Measurements from ENCODE around the gene LHX3.

Gene LHX3

DNA sequence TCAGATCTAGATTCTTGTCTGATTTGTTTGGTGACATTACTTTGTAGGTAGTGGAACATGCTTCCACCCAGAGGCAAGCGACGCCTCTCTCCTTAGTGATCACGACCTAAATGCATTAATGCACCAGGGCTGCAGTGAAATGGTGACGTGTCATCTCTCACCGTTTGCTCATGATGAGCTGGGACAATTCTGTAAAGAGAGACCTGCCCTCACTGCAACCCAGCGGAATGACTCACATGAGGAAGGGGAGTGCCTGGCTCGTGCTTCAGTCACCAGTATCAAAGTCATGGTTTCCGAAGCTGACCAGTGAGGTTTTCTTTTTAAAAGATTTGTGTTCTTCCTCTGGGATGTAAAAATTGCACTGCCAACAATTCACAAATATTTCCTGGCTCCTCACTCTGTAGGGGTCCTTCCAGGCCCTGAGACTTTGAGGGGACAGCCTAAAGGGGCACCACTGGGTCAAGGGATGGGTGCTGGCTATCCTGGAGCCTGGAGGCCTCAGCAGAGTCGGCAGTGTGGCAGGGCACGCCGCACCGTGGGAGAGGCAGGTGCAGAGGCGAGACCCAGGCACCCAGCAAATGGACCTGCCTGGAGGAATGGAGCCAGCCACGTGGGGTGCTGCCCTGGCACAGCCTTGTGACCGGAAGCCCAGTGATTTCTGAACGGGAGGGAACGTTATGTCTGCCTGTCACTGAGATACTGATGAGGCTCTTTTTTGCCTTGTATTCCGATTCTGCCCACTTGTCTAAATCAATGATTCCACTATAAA, 23.4 kb upstream of the LHX3 start:
- DNase-seq (ENCODE audit: low read depth, low spot score) = no peak

- no peak for DNase-seq (ENCODE audit: low read depth, low spot score)
Measured at GRCh38 chr9:136226680-136227407, 21.9 kb upstream of the LHX3 start.

GRCh38 chr9:136225748-136226679, 21.1 kb upstream of the LHX3 start:
- DNase-seq (ENCODE audit: low read depth, low spot score) = no peak

- DNase-seq (ENCODE audit: low read depth, low spot score) = no peak
Measured at GRCh38 chr9:136225366-136225747, 20.4 kb upstream of the LHX3 start.

- DNase-seq (ENCODE audit: low read depth, low spot score) = no peak
Measured at GRCh38 chr9:136223871-136224640, 19.1 kb upstream of the LHX3 start.

- DNase-seq (ENCODE audit: low read depth, low spot score) = no peak
Measured at GRCh38 chr9:136222906-136223285, 18.0 kb upstream of the LHX3 start.

- DNase-seq (ENCODE audit: low read depth, low spot score) = no peak
Measured at GRCh38 chr9:136222166-136222905, 17.4 kb upstream of the LHX3 start.

- no peak for DNase-seq (ENCODE audit: low read depth, low spot score)
Measured at GRCh38 chr9:136220017-136220729, 15.2 kb upstream of the LHX3 start.

DNA sequence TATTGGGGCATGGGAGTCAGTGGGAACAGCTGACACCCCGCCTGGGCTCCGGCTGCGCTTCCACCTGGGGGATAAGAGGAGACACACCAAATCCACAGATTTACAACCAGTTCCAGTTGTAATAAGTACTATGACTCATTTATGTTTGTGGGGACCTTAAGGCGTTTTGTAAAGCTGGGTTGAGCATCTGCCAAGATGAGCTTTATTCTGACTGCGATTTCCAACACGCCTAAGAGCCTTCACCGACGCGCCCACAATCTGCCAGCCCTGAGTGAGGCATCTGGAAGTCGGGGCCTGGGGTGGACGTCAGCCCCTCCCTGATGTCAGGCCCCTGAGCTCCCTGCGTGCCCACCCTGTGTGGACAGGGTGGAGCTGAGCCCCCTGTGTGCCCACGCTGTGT, 14.3 kb upstream of the LHX3 start:
- DNase-seq (ENCODE audit: low read depth, low spot score) = no peak

DNA sequence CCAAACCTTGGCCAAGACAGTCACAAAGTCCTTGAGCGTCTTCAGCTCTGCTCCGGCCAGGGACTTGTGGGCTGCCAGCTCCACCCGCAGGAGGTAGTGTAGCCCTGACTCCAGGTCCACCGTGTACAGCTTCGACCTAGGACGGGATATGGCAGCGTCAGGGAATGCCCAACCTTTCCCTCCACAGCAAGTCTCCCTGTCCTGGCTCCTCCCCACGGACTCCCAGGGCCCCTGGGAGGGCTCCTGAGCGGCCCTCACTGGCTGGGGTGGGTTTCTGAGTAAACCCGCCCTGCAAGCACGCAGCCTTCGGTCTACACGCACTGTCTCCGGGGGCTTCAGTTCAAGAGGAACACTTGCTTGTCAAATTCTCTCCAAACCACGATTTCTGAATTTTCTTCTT, 13.7 kb upstream of the LHX3 start:
- no peak for DNase-seq (ENCODE audit: low read depth, low spot score)

DNA sequence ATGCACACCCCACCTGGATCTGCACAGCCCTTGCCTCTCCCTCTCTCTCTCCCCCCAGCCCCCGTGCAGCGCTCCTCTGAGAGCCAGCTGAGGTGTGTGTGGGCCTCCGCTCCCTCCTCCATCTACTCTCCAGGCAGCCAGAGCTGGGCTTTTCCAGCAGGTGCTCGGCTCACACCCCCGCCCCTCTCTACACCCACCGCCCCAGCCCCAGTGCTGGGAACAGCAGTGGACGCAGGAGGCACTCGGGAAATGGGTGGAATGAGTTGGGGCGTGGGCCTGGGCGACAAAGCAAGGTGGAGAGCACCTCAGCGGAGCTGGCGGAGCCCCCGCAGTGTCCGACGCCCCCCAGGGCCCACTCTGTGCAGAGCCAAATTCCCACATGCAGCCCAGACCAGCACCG, 13.3 kb upstream of the LHX3 start:
- DNase-seq (ENCODE audit: low read depth, low spot score) = no peak

DNA sequence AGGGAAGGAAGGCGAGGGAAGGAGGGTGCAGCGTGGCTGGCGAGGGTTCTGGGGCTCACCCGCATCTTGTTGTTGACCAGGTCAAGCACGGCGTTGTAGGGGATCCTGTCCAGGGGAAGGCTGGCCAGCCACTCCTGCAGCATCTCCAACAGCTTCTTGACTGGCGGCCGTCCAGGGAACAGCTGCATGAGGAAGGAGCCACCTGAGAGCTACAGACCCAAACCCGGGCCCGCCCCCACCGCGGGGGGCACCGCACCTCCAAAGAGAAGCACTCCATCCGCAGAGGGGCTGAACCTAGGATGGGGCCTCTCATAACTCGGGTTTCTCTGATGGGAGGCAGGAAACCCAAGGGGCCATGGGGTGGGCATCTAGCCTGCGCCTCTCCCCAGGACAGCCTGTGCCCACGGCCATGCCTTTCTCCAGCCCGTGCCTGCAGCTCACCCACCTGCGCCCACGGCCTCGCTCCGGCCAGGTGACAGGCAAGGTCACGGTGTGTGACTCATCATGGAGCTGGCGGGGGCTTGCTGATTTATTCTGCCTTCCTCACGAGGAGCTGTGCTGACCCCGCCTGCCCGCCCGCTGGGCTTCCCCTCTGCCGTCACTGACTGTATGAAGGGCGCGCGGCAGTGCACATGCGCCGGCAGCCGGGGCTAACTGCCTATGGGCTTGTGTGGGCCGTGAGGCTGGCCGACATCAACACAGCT, 11.8 kb upstream of the LHX3 start:
- no peak for DNase-seq (ENCODE audit: low read depth, low spot score)

DNA sequence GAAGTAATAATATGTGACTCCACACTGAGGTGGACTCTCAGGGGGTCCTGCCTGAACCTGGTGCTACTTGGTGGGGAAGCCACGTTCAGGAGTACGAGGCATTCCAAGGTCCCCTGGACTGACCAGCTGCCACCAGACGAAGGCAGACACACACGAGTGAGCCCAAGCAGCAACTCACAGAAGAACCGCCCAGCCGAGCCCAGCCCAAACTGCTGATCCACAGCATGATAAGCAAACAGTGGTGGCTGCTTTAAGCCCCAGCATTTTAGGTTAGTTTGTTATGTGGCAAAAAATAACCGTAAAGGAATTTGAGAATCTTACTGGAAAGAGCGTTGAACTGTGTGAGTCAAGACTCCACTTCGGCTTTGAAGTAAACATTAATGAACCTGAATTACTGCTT, 8.8 kb upstream of the LHX3 start:
- DNase-seq (ENCODE audit: low read depth, low spot score) = no peak

- DNase-seq (ENCODE audit: low read depth, low spot score) = no peak
Measured at GRCh38 chr9:136212345-136212950, 7.5 kb upstream of the LHX3 start.

DNA sequence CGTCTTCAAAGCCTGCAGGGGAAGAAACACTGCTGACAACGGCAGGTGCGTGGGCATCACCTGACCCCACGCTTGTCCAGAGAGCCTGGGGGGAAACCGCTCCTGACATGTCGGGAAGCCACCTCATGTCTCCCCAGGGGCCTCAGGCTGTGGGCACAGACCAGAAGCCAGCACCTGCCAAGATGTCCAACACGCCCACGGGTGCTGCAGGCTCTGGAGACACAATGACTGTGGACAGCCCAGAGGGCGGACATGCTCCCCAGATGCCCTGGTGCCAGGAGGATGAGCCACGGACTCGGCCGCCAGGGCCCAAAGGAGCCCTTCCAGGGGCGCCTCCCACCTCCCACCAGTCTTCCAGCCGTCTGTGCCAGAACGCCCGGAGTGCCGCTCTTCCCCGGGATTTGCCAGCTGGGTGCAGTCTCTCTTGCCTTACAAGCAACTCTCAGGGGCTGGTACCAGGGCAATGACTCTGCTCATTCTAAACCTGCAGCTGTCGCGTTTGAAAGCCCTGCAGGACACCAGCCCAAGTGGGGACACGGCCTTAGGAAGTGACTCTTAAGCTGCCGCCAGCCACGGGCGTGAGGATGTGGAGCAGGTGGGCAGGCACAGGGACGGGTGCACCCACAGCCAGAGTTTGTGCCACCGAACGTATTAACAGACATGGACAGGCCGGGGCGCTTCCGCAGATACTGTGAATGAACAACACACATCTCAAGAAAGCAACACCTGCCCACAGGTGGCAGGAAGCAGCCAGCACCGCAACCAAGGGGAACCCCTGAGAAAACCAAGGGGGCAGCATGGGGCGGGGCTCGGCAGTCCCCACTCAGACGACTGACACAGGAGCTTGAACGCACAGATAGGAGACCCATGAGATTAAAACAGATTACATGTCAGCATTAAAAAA, 6.8 kb upstream of the LHX3 start:
- DNase-seq (ENCODE audit: low read depth, low spot score) = no peak

- no peak for DNase-seq (ENCODE audit: low read depth, low spot score)
Measured at GRCh38 chr9:136211006-136211405, 6.1 kb upstream of the LHX3 start.

- no peak for DNase-seq (ENCODE audit: low read depth, low spot score)
Measured at GRCh38 chr9:136210276-136210675, 5.3 kb upstream of the LHX3 start.

GRCh38 chr9:136209786-136210185, 4.9 kb upstream of the LHX3 start:
- no peak for DNase-seq (ENCODE audit: low read depth, low spot score)

Measured in iPS DF 19.7 (cell line).